Gastrocnemius medialis (tissue), 4 donors: ENCODE measurements around the gene UNC13B.

ENCODE experiments used
- POLR2A ChIP-seq, 2 donors: fragments of 450-650 bp; IDR thresholded peaks; one replicate each; pipeline ENCODE4 v1.6.1; 2017; ENCODE audit warnings: antibody characterized with exemption in 2 of 2, mild to moderate bottlenecking in 2 of 2, moderate library complexity in 2 of 2
- TF ChIP-seq, protein P1 (sequence below), 5 experiments: fragments of 450-650 bp in 3 of 5; fragments of 200-600 bp in 2 of 5; sonication (generic) in 2 of 5; IDR thresholded peaks in 4 of 5; conservative IDR thresholded peaks in 1 of 5; 1 replicate in 4 of 5; 2 replicates in 1 of 5; pipeline ENCODE4 v1.5.1; 2016 to 2019; ENCODE audit warnings: antibody characterized with exemption in 5 of 5, mild to moderate bottlenecking in 3 of 5, moderate library complexity in 3 of 5

DNA sequence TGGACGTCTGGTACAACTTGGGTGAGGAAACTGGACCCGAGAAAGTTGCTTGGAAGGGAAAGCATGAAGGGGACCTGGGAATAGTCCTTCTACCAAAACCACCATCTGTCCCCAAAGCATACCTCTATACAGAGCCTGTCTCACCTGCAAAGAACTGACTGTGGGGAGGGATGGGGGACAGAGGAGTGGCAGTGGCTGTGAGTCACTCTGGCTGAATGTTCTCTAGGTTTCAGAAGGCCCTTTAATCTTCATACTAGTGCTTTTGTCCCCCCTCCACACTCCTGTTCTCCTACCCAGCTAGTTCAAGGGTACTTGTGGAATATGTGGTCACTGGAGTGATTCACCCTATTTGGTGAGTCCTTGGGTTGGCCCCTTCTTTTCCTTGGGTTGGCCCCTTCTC lies 218.8 kb downstream of the UNC13B start:
- no peak for TF ChIP-seq POLR2A (IDR thresholded peaks at IDR 0.05)
- TF ChIP-seq, protein P1, sequence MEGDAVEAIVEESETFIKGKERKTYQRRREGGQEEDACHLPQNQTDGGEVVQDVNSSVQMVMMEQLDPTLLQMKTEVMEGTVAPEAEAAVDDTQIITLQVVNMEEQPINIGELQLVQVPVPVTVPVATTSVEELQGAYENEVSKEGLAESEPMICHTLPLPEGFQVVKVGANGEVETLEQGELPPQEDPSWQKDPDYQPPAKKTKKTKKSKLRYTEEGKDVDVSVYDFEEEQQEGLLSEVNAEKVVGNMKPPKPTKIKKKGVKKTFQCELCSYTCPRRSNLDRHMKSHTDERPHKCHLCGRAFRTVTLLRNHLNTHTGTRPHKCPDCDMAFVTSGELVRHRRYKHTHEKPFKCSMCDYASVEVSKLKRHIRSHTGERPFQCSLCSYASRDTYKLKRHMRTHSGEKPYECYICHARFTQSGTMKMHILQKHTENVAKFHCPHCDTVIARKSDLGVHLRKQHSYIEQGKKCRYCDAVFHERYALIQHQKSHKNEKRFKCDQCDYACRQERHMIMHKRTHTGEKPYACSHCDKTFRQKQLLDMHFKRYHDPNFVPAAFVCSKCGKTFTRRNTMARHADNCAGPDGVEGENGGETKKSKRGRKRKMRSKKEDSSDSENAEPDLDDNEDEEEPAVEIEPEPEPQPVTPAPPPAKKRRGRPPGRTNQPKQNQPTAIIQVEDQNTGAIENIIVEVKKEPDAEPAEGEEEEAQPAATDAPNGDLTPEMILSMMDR (IDR thresholded peaks at IDR 0.05 in 4 of 5, conservative IDR thresholded peaks at IDR 0.05 in 1 of 5) = no peak
